ENCODE measurements around the gene KANSL1. TPM values are rescaled to one million over a fixed set of nuclear protein-coding genes. Genes with fewer than 3 reads are reported as not detected.

The KANSL1 gene
- polyA plus RNA-seq, 3 donors = 3.1 to 31.9 (median 4.6) TPM

DNA sequence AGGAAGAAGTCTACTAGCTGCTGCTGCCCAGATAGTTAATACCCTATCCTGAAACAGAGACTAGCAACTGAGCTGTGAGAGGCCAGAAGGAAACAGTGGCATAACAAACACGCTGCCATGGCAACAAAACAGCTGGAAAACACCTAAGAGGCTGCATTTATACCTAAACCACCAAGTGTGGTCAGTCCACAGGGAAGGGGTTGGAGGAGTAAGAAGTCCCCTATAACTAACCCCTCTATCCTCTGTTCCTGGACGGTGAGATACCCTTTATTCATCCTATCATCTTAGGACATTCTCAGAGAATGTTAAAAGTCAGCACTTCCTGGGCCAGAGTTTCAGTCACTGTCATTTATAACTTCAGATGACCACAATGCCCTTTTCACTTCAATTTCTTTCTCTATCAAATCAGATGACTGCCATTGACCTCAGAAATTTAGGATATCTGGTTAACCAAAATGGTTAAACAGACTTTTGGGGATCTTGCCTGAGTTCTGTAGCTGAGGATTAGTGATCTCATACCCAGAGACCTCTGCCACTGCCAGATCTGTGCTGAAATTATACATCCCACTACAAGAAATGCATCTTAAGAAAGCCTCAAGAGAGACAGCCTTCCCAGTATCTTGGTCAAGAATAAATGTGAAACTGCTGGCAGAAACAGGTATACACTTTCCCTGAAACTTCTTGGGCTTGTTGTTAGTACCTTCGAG is 158.0 kb downstream of the KANSL1 start:
- Mint-ChIP-seq H3K27me3 (ENCODE audit: low read depth in 3 of 3) (no peaks in the 10 kb centered on the region), H3K4me3 (no peak overlapping the region), H3K4me1 (no peaks in the 10 kb centered on the region), H3K36me3 (peaks cover 94 to 95% of the 10 kb centered on the region in 2 donors), H3K9me3 (peaks cover 0 to 2% (median 0%) of the 10 kb centered on the region in 7 donors), H3K27ac (peak overlapping the region in 1 of 7 donors; percentile 6)
- TF ChIP-seq, protein P1, sequence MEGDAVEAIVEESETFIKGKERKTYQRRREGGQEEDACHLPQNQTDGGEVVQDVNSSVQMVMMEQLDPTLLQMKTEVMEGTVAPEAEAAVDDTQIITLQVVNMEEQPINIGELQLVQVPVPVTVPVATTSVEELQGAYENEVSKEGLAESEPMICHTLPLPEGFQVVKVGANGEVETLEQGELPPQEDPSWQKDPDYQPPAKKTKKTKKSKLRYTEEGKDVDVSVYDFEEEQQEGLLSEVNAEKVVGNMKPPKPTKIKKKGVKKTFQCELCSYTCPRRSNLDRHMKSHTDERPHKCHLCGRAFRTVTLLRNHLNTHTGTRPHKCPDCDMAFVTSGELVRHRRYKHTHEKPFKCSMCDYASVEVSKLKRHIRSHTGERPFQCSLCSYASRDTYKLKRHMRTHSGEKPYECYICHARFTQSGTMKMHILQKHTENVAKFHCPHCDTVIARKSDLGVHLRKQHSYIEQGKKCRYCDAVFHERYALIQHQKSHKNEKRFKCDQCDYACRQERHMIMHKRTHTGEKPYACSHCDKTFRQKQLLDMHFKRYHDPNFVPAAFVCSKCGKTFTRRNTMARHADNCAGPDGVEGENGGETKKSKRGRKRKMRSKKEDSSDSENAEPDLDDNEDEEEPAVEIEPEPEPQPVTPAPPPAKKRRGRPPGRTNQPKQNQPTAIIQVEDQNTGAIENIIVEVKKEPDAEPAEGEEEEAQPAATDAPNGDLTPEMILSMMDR (IDR thresholded peaks at IDR 0.05) = no peak
- Histone ChIP-seq H3K27ac (ENCODE audit: low read depth in 1 of 2, low read length in 2 of 2) (peak overlapping the region in 1 of 2 donors; percentile 28), H3K9me3 (replicated peaks in 1 of 2; ENCODE audit: control insufficient read depth in 1 of 2, insufficient read depth in 1 of 2, low read length in 2 of 2) (no peaks in the 10 kb centered on the region), H2AFZ (ENCODE audit: insufficient read depth, low read depth, low read length, poor library complexity, severe bottlenecking) (no peak overlapping the region), H3K36me3 (replicated peaks in 1 of 2; ENCODE audit: control insufficient read depth in 1 of 2, insufficient read depth in 2 of 2, low read length in 2 of 2) (peaks cover 100% of the 10 kb centered on the region in 2 donors), H4K20me1 (ENCODE audit: insufficient read depth, low read length) (peaks cover 23% of the 10 kb centered on the region), H3K27me3 (ENCODE audit: control insufficient read depth in 2 of 2, insufficient read depth in 2 of 2, low read length in 2 of 2) (no peaks in the 10 kb centered on the region), H3K79me2 (ENCODE audit: insufficient read depth, low read length) (no peaks in the 10 kb centered on the region), H3K4me2 (replicated peaks; ENCODE audit: extremely low read depth, low read length, poor library complexity, severe bottlenecking) (no peak overlapping the region), H3K4me1 (ENCODE audit: control insufficient read depth in 1 of 2, insufficient read depth in 2 of 2, low read length in 2 of 2) (no peaks in the 10 kb centered on the region), H3K9ac (ENCODE audit: insufficient read depth, low read length, poor library complexity, severe bottlenecking) (no peak overlapping the region), H3K4me3 (replicated peaks in 1 of 3; ENCODE audit: low read depth in 2 of 3, low read length in 3 of 3) (no peak overlapping the region)
- DNase-seq = no peak
- intact Hi-C loops (cut with micrococcal nuclease) = no loop called here
- no CpG with 5 or more reads among the region's 3 CpGs for WGBS (ENCODE audit: insufficient coverage)

DNA sequence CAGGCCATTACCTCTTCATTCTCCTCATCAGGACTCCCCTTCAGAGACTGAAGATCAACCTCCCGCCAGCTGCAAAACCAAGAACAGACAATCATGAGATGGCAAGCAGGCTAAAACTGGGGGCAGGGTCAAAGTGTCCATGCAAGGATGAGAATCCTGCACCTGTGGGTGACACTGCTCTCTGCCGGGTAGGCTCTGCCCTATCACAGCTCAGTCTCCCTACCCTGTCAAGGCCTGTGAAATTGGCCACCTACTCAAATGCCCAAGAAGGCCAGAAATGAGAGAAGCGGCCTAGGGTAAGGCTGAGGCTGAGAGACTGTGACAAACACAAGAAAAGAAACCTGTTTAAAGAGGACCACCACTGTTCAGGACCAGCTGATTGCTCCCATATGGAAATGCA is 159.8 kb downstream of the KANSL1 start:
- peaks cover 0 to 2% of the 10 kb centered on the region in 2 donors for H3K4me1 ChIP-seq (ENCODE audit: control insufficient read depth in 1 of 2, insufficient read depth in 2 of 2, low read length in 2 of 2)
- no peak overlapping the region for H3K4me3 ChIP-seq (replicated peaks in 1 of 3; ENCODE audit: low read depth in 2 of 3, low read length in 3 of 3)
- 100% methylated on average over 1 of the region's 3 CpGs for WGBS (ENCODE audit: insufficient coverage)
- H4K20me1 ChIP-seq (ENCODE audit: insufficient read depth, low read length) = peaks cover 31% of the 10 kb centered on the region
- H3K79me2 ChIP-seq (ENCODE audit: insufficient read depth, low read length) = no peaks in the 10 kb centered on the region
- peaks cover 90 to 100% of the 10 kb centered on the region in 2 donors for H3K36me3 ChIP-seq (replicated peaks in 1 of 2; ENCODE audit: control insufficient read depth in 1 of 2, insufficient read depth in 2 of 2, low read length in 2 of 2)
- H3K27ac ChIP-seq (ENCODE audit: low read depth in 1 of 2, low read length in 2 of 2) = no peak overlapping the region
- H3K9ac ChIP-seq (ENCODE audit: insufficient read depth, low read length, poor library complexity, severe bottlenecking) = no peak overlapping the region
- H3K27ac Mint-ChIP-seq = no peak overlapping the region
- DNase-seq = no peak
- no peak overlapping the region for H3K4me2 ChIP-seq (replicated peaks; ENCODE audit: extremely low read depth, low read length, poor library complexity, severe bottlenecking)
- H2AFZ ChIP-seq (ENCODE audit: insufficient read depth, low read depth, low read length, poor library complexity, severe bottlenecking) = no peak overlapping the region
- H3K4me3 Mint-ChIP-seq = no peak overlapping the region
- intact Hi-C loops (cut with micrococcal nuclease) = no loop called here
- H3K27me3 ChIP-seq (ENCODE audit: control insufficient read depth in 2 of 2, insufficient read depth in 2 of 2, low read length in 2 of 2) = no peaks in the 10 kb centered on the region
- H3K36me3 Mint-ChIP-seq = peaks cover 90 to 95% of the 10 kb centered on the region in 2 donors
- no peaks in the 10 kb centered on the region for H3K27me3 Mint-ChIP-seq (ENCODE audit: low read depth in 3 of 3)
- no peaks in the 10 kb centered on the region for H3K9me3 ChIP-seq (replicated peaks in 1 of 2; ENCODE audit: control insufficient read depth in 1 of 2, insufficient read depth in 1 of 2, low read length in 2 of 2)
- TF ChIP-seq, protein P1 (IDR thresholded peaks at IDR 0.05) = no peak
- H3K9me3 Mint-ChIP-seq = peaks cover 0 to 2% (median 0%) of the 10 kb centered on the region in 7 donors
- H3K4me1 Mint-ChIP-seq = peaks cover 11% of the 10 kb centered on the region

All from CD14-positive monocyte (primary cell).